Amniotic epithelial cell (primary cell): ENCODE data around the gene ELAVL2.
"Not testable (repeated sequence)": the region's sequence is repeated elsewhere in the genome, so short reads cannot be mapped to it uniquely, and the experiment has no call there.

ENCODE experiments used
- DNase-seq: peaks from one replicate; pipeline ENCODE4 v3.0.0-alpha.2; 2010; ENCODE audit warnings: low read depth

The ELAVL2 gene

DNA sequence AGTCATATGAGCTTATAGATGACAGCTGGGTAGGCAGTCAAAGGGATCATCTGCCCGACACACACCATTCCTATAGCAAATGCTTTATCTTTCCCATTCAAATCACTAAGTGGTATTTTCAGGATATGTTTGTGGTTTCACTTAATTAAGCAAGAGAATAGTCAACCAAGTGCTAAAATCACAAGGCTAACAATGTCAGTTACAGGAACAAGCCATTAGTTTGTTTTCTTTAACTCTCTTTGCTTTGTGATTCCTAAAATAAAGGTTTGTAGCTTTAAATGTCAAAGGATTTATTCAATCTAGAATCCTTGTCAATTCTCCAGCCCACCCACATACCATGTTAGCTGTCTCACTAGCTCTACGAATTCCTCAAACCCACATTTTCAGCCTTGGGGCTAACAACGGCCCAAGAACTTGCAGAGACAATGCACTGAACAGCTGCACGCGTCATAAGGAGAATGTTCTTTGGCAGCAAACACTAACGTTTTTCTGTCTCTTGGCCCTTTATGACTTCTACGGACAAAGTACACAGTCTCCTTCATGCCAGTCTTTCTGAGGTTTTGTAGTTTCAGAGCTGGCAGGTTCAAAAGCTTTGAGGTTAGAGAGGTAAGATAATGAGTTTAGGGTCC lies 56.6 kb downstream of the ELAVL2 start:
- no peak for DNase-seq

DNA sequence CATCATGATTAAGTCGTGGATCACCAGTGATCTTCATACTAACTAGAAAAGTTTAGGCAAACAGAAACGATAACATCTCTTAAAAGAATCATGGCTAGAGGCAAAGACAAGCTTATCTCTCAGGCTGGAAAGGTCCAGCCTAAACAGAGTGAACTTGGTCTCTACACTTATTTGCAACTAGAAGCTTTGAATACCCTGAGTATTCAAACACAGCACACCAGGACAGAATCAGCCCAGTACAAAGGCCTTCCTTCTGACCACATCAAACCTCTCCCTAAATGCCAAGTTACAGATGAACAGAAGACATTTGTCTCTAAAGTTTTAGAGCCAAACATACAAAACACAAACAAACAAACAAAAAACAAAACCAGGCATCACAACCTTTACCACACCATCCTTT lies 57.2 kb downstream of the ELAVL2 start:
- DNase-seq, result no peak

- DNase-seq, result no peak
Observed at GRCh38 chr9:23766613-23767012, 59.4 kb downstream of the ELAVL2 start.

DNA sequence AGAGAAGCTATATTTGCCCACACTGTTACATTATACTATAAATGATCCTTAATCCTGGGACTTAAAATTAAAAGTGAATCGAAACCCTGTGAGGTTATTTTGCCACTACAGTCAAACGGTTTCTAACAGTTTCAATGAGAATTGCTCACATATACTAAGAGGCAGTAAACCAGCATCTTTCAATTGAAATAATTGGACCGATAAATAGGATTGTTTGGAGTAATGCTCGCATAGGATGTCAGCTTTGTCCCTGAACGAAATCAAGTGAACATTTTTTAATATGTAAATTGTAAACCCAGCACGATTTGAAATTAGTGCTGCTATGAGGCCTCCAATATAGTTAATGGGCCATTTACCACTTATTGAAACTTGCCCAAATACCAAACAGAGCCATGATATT lies 60.5 kb downstream of the ELAVL2 start:
- no peak for DNase-seq

DNA sequence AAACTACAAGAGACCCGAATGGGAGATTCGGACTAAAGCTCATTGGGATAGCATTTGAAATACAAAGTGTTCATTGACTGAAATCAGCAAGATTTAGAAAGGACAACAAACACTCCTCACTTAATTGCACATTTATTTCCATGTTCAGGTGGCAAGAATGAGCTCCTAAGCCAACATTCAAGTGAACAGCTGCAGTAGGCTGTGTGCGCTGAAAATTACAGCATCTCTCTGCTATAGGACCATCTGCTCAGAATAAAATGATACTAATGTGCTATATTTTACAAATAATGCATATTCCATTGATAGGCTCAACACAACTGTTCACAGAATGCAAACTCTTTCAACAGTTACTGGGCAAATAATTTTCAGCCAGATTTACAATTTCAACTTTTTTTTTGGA lies 61.8 kb downstream of the ELAVL2 start:
- no peak for DNase-seq

DNA sequence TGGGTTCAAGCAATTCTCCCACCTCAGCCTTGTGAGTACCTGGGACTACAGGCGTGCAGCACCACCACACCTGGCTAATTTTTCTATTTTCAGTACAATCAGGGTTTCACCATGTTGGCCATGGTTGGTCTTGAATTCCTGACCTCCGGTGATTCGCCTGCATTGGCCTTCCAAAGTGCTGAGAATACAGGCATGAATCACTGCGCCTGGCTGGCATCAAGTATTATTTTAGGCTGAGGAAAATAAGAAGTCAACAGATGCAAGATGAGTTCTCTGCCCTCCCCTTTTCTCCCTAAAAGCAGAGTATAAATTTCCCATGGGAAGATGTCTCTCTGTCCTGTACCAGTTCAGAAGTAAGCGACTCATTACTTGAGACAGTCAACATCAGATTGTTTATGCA lies 71.5 kb downstream of the ELAVL2 start:
- DNase-seq, result no peak

- no peak for DNase-seq
Observed at GRCh38 chr9:23752859-23753258, 73.2 kb downstream of the ELAVL2 start.

DNA sequence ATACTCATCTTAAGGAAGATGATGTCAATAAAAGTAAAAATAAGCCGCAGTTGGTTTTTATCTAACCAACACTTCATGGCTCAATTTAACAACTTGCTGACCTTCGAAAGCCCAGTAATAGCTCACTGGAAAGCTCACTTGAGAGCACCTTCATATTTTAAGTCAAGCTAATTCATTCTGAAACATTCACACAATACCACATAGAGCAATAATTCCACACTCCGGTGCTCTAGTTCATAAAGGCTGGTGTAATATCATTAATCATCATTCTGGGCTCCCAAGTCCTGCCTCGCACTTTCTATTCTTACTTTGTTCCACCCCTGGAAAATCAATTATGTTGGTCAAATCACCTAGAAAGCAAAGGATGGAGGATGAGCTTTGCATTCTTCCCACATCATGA lies 74.4 kb downstream of the ELAVL2 start:
- DNase-seq, result no peak

GRCh38 chr9:23750808-23751207 lies 75.2 kb downstream of the ELAVL2 start:
- DNase-seq, result no peak

- no peak for DNase-seq
Observed at GRCh38 chr9:23747088-23748075, 78.7 kb downstream of the ELAVL2 start.

DNA sequence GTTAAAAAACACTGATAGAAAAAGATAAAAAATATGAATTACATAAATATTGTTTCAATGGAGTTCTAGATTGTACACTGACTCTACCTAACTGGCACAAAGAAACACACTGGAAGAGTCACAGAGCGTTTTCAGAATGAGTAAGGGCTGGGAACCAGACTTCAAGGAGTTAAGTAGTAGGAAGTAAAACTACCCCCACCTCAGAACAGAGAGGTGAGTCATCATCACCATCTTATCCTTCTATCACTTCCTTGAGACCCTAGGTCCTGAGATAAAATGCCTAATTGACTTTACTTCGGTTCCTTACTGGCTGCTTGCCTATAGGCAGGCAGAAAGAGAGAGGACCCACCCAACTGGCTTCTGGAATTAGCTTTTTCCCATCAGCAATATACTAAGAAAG lies 79.7 kb downstream of the ELAVL2 start:
- no peak for DNase-seq

GRCh38 chr9:23743036-23743435 lies 83.0 kb downstream of the ELAVL2 start:
- DNase-seq, result no peak

DNA sequence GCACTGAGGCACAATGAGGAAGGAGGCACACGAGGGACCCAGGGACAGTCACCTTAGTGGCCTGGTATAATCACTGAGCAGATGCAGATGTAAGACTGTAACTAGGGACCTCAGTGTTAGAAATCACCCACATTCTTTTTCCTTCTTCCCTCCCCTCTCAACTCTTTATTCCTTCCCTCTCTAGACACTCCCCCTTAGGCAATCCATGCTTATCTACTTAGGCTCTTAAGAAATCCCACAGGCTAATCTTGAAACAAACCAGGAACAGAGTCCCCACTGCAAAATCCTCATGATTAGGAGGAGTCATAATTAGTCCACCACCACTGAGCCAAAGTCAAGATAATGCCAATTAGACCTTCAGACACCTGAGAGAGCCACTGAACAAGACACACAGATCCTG lies 84.7 kb downstream of the ELAVL2 start:
- no peak for DNase-seq

- DNase-seq, result no peak
Observed at GRCh38 chr9:23740531-23740930, 85.5 kb downstream of the ELAVL2 start.

DNA sequence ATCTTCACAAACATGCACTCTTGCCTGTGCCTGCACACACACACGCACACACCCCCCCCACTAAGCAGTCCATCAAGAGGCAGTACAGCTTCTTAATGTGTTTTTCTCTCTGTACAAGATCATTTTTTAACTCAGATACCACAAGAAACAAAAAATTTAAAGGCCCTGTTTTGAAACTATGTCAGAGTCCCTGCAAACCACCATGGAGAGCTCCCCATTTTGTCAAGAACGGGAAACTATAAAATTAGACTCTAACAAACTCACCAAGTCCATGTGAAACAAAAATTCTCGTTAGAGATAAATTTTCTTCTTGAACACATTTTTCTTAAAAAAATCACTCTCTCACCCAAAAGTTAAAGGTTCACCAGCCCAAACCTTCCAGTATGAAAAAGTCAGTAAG lies 86.3 kb downstream of the ELAVL2 start:
- no peak for DNase-seq

DNA sequence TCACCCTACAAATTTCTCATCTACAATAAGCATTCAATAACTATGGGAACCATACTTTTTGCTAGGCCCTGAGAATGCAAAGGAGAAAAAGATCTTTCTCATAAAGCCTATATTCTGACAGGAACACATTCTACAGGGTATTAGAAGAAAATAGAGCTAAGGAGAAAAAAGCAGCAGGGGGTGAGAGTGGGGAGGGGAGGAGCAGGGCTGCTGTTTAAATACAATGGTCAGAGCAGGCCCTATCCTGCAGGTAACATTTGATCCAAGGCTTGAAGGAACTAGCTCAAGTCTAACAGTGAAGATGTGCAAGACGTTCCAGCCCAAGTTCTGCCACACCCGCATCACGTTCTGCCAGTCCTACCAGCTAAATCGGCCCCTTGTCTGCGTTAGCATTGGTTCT lies 89.7 kb downstream of the ELAVL2 start:
- DNase-seq, result no peak

GRCh38 chr9:23733495-23734078 lies 92.5 kb downstream of the ELAVL2 start:
- no peak for DNase-seq

DNA sequence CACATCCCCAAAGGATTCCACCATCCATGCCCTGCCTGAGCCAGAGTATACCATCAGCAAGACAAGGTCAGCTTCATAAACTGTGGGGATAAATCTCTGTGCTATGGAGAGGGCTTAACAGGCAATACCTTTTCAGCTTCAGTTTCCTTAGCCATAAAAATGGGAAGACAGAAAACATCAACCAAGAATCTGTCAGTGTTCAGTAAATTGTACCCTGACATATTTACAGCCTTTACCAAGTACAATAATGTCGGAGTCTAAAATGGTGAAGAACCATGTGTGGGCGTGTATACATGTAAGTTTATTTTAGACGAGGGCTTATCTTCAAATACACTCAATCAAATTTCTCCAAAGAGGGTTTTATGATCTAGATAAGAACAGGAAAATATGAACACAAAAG lies 94.7 kb downstream of the ELAVL2 start:
- no peak for DNase-seq

DNA sequence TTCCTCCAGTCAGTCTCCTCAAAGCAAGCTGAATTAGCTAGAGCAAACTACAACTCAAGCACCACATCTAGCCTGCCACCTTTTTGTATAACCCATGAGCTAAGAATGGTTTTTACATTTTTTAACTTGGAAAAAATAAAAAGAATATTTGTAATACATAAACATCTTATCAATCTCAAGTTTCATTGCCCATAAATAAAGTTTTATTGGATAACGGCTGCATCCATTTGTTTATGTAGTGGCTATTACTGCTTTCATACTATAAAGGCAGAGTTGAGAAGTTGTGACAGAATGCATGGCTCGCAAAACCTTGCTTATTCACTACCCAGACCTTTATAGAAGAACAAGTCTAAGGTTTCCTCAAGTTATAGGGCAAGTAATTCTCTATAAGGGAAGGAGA lies 95.7 kb downstream of the ELAVL2 start:
- no peak for DNase-seq

- DNase-seq, result no peak
Observed at GRCh38 chr9:23728736-23729135, 97.3 kb downstream of the ELAVL2 start.

- no peak for DNase-seq
Observed at GRCh38 chr9:23725279-23725946, 100.6 kb downstream of the ELAVL2 start.

DNA sequence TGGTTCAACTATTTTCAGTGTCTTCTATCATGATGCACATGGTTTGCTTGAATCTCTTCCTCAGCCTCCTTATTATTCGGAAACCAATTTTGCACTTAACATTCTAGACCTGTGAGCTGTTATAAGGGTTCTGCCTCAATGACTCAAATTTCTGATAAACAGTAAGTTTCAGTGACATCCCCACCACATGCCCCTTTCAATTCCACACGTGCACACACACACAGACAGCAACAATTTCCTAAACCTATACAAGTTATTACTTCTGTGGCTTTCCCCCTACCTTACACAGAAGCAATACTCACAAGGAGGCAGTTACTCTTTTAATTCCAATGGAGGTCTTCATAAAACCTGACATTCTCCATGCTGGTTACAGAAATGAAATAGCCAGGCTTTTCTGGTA lies 102.4 kb downstream of the ELAVL2 start:
- no peak for DNase-seq

GRCh38 chr9:23723048-23723447 lies 103.0 kb downstream of the ELAVL2 start:
- DNase-seq, result not testable (repeated sequence)
